ENCODE results near the gene NOTCH4.

NOTCH4 gene

GRCh38 chr6:32179766-32180405 lies 44.0 kb downstream of the NOTCH4 start:
- DNase-seq (ENCODE audit: low spot score in 2 of 2): no peak
- Mint-ChIP-seq H3K9me3 (no peaks in the 10 kb centered on the region), H3K4me1 (peaks cover 55% of the 10 kb centered on the region), H3K4me3 (peak overlapping the region; percentile 28), H3K27me3 (no peaks in the 10 kb centered on the region), H3K36me3 (ENCODE audit: insufficient read depth) (peaks cover 32% of the 10 kb centered on the region), H3K27ac (ENCODE audit: low read depth) (peak overlapping the region; percentile 32)
- ATAC-seq (replicated peaks; ENCODE audit: extremely low read depth, poor library complexity, severe bottlenecking): no peak

GRCh38 chr6:32178547-32179440 lies 45.1 kb downstream of the NOTCH4 start:
- ATAC-seq (replicated peaks; ENCODE audit: extremely low read depth, poor library complexity, severe bottlenecking) (no peak), DNase-seq (ENCODE audit: low spot score in 2 of 2) (no peak)
- Mint-ChIP-seq H3K9me3 (no peaks in the 10 kb centered on the region), H3K4me1 (peaks cover 62% of the 10 kb centered on the region), H3K27me3 (no peaks in the 10 kb centered on the region), H3K27ac (ENCODE audit: low read depth) (peak overlapping the region; percentile 83), H3K36me3 (ENCODE audit: insufficient read depth) (peaks cover 32% of the 10 kb centered on the region), H3K4me3 (peak overlapping the region; percentile 88)

- Mint-ChIP-seq H3K27me3 (no peaks in the 10 kb centered on the region), H3K4me3 (peak within 1 kb of the TSS; percentile 88), H3K9me3 (no peaks in the 10 kb centered on the region), H3K27ac (ENCODE audit: low read depth) (peak within 1 kb of the TSS; percentile 83), H3K36me3 (ENCODE audit: insufficient read depth) (peaks cover 32% of the 10 kb centered on the region), H3K4me1 (peaks cover 70% of the 10 kb centered on the region)
- ATAC-seq (replicated peaks; ENCODE audit: extremely low read depth, poor library complexity, severe bottlenecking): peak; percentile 89
- DNase-seq (ENCODE audit: low spot score in 2 of 2): peak; percentile 71 to 94
These were observed 45.9 kb downstream of the NOTCH4 start, which contains the start of gene RNF5 for GRCh38 chr6:32177788-32178546. Gene RNF5 (plus strand): TSS chr6:32178405. CDS start chr6:32178512, 107 bp downstream.

DNA sequence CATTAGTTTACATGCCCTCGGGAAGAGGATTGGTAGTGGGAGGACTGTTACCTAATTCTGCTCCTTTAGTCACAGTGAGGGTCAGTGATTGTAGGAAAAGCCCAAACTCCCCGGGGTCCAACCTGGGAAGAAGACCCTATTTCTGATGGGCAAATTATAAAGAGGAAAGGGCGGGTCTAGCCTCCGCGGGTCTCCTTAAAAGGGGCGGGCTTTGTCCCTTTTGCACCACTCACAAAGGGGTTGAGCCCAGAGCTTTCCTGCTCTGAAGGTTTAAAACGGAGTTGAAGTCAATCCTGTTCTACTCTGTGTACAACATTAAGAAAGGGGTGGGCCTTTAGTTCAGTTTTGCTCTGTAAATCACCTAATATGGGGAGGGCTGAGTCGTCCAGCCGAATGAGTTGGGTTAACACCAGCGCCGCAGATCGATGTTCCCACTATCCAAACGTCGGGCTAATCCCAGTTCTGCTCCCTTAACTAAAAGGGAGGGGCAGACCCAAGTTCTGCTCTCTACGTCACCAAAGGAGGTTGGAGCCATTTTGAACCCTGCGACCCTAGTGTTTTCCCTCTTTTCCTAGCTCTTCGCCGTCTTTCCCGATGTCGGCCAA lies 46.6 kb downstream of the NOTCH4 start:
- peak overlapping the region; percentile 83 for H3K27ac Mint-ChIP-seq (ENCODE audit: low read depth)
- peak overlapping the region; percentile 88 for H3K4me3 Mint-ChIP-seq
- DNase-seq (ENCODE audit: low spot score in 2 of 2): no peak
- peaks cover 70% of the 10 kb centered on the region for H3K4me1 Mint-ChIP-seq
- peaks cover 29% of the 10 kb centered on the region for H3K36me3 Mint-ChIP-seq (ENCODE audit: insufficient read depth)
- H3K27me3 Mint-ChIP-seq: no peaks in the 10 kb centered on the region
- ATAC-seq (replicated peaks; ENCODE audit: extremely low read depth, poor library complexity, severe bottlenecking): no peak
- no peaks in the 10 kb centered on the region for H3K9me3 Mint-ChIP-seq

GRCh38 chr6:32176476-32177182 lies 47.2 kb downstream of the NOTCH4 start:
- ATAC-seq (replicated peaks; ENCODE audit: extremely low read depth, poor library complexity, severe bottlenecking): no peak
- Mint-ChIP-seq H3K36me3 (ENCODE audit: insufficient read depth) (peaks cover 27% of the 10 kb centered on the region), H3K4me1 (peaks cover 70% of the 10 kb centered on the region), H3K27me3 (no peaks in the 10 kb centered on the region), H3K9me3 (no peaks in the 10 kb centered on the region), H3K4me3 (peak overlapping the region; percentile 88), H3K27ac (ENCODE audit: low read depth) (peak overlapping the region; percentile 83)
- DNase-seq (ENCODE audit: low spot score in 2 of 2): no peak

DNA sequence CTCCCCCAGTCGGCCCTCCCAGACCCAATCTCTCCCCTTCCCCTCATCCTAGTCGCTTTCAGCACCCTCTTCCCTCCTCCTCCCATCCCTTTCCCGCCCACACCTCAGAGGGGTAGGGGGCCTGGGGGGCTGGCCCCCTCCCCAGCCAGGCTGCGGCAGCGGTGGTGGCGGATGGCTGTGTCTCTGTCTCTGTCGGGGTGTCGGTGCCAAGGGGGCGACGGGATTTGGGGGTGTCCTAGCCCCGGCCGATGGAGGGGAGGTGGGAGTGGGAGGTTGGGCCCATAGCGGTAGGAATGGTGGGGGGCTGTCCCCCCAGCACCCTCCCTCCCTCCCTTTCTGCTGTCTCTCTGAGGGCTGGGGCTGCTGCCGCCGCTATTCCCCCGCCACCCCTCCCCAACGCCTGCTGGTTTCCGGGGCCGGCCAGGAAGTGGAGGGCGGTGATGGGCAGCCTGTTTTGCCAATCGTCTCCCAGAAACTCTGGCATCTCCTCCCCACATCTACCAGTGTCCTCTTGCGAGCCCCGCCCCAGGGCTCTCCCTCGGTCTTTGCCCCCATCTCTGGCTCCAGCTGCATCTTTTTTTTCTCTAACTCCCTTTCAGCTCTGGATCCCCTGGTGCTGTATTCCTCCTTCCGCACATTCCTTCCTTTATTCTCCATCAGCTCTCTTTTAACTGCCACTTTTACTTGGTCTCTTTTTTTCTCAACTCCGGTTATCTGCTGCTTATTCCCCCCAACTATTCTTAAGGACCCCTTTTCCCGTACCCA lies 48.0 kb downstream of the NOTCH4 start, which contains the start of gene AGPAT1:
TSS of gene AGPAT1 (minus strand) at position 374 of the 765 bp plus-strand sequence. CDS start 4,588 bp downstream, outside the sequence.
- H3K4me1 Mint-ChIP-seq: peaks cover 64% of the 10 kb centered on the region
- H3K9me3 Mint-ChIP-seq: no peaks in the 10 kb centered on the region
- H3K27ac Mint-ChIP-seq (ENCODE audit: low read depth): peak within 1 kb of the TSS; percentile 83
- DNase-seq (ENCODE audit: low spot score in 2 of 2) (peak; percentile 93 to 94), ATAC-seq (replicated peaks; ENCODE audit: extremely low read depth, poor library complexity, severe bottlenecking) (peak; percentile 33)
- no peaks in the 10 kb centered on the region for H3K27me3 Mint-ChIP-seq
- peaks cover 26% of the 10 kb centered on the region for H3K36me3 Mint-ChIP-seq (ENCODE audit: insufficient read depth)
- peak within 1 kb of the TSS; percentile 88 for H3K4me3 Mint-ChIP-seq

DNA sequence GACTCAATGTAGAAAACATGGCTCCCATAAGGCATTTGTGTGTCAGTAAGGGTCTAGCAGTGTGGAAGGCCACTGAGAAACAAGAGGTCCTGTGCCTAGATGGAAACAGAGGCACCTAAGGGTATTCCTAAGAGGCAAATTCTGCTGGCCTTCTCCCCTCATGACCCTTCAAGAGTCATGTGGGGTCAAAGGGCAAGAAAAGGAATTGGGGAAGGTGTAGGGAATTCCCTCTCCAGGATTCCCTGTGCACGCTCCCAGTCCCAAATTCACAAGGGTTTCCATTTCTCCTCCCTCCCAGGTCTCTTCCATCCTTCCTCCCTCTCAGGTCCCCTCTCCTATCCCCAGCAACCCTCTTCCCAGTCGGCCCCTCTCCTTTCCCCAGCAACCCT lies 48.6 kb downstream of the NOTCH4 start:
- no peak for ATAC-seq (replicated peaks; ENCODE audit: extremely low read depth, poor library complexity, severe bottlenecking)
- peak overlapping the region; percentile 88 for H3K4me3 Mint-ChIP-seq
- peaks cover 59% of the 10 kb centered on the region for H3K4me1 Mint-ChIP-seq
- peak overlapping the region; percentile 83 for H3K27ac Mint-ChIP-seq (ENCODE audit: low read depth)
- H3K27me3 Mint-ChIP-seq: no peaks in the 10 kb centered on the region
- DNase-seq (ENCODE audit: low spot score in 2 of 2): no peak
- no peaks in the 10 kb centered on the region for H3K9me3 Mint-ChIP-seq
- H3K36me3 Mint-ChIP-seq (ENCODE audit: insufficient read depth): peaks cover 22% of the 10 kb centered on the region

- Mint-ChIP-seq H3K27ac (ENCODE audit: low read depth) (no peak overlapping the region), H3K27me3 (no peaks in the 10 kb centered on the region), H3K9me3 (no peaks in the 10 kb centered on the region), H3K36me3 (ENCODE audit: insufficient read depth) (peaks cover 22% of the 10 kb centered on the region), H3K4me3 (peak overlapping the region; percentile 46), H3K4me1 (peaks cover 62% of the 10 kb centered on the region)
- ATAC-seq (replicated peaks; ENCODE audit: extremely low read depth, poor library complexity, severe bottlenecking) (no peak), DNase-seq (ENCODE audit: low spot score in 2 of 2) (no peak)
These were observed 49.5 kb downstream of the NOTCH4 start for GRCh38 chr6:32174416-32174815.

- H3K4me3 Mint-ChIP-seq: no peak overlapping the region
- no peaks in the 10 kb centered on the region for H3K27me3 Mint-ChIP-seq
- DNase-seq (ENCODE audit: low spot score in 2 of 2): no peak
- no peak overlapping the region for H3K27ac Mint-ChIP-seq (ENCODE audit: low read depth)
- H3K9me3 Mint-ChIP-seq: no peaks in the 10 kb centered on the region
- no peak for ATAC-seq (replicated peaks; ENCODE audit: extremely low read depth, poor library complexity, severe bottlenecking)
- H3K4me1 Mint-ChIP-seq: peaks cover 57% of the 10 kb centered on the region
- peaks cover 23% of the 10 kb centered on the region for H3K36me3 Mint-ChIP-seq (ENCODE audit: insufficient read depth)
These were observed 50.7 kb downstream of the NOTCH4 start for GRCh38 chr6:32173051-32173727.

DNA sequence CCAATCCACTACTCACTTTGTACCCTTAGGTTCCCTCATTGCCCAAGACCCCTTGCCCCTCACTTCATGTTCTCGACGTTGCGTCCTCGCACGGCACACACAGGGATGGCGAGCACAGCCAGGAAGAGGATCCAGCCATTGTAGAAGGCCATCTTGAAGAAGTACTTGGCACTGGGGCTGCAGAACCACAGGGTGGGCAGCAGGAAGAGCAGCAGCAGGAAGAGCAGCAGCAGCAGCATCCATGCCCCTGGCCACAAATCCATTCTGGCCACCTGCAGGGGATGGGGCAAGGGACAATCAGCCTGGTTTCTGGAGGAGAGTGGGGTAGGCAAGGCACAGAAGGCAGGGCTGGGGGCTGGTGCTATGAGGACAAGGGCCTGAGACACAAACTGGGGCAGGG lies 52.6 kb downstream of the NOTCH4 start:
- no peak for DNase-seq (ENCODE audit: low spot score in 2 of 2)

GRCh38 chr6:32170294-32170693 lies 53.6 kb downstream of the NOTCH4 start:
- ATAC-seq (replicated peaks; ENCODE audit: extremely low read depth, poor library complexity, severe bottlenecking): no peak
- Mint-ChIP-seq H3K27me3 (no peaks in the 10 kb centered on the region), H3K4me1 (peaks cover 33% of the 10 kb centered on the region), H3K9me3 (no peaks in the 10 kb centered on the region), H3K36me3 (ENCODE audit: insufficient read depth) (peaks cover 16% of the 10 kb centered on the region), H3K27ac (ENCODE audit: low read depth) (no peak overlapping the region), H3K4me3 (no peak overlapping the region)
- DNase-seq (ENCODE audit: low spot score in 2 of 2): no peak

More for the DNA sequence above, 52.6 kb downstream of the NOTCH4 start:
- peaks cover 38% of the 10 kb centered on the region for H3K4me1 Mint-ChIP-seq
- ATAC-seq (replicated peaks; ENCODE audit: extremely low read depth, poor library complexity, severe bottlenecking): no peak
- H3K9me3 Mint-ChIP-seq: no peaks in the 10 kb centered on the region
- H3K4me3 Mint-ChIP-seq: no peak overlapping the region
- no peak overlapping the region for H3K27ac Mint-ChIP-seq (ENCODE audit: low read depth)
- H3K27me3 Mint-ChIP-seq: no peaks in the 10 kb centered on the region
- peaks cover 18% of the 10 kb centered on the region for H3K36me3 Mint-ChIP-seq (ENCODE audit: insufficient read depth)
